HUES64 (cell line): ENCODE measurements around the gene TOP1.

ENCODE experiments used
- H3K27ac ChIP-seq: 2 replicates; pipeline ENCODE4 v1.7.0; 2013; ENCODE audit warnings: low read depth, low read length, inconsistent platforms
- H3K27me3 ChIP-seq: 2 replicates; pipeline ENCODE4 v1.6.1; 2013; ENCODE audit warnings: mild to moderate bottlenecking, low read length; ENCODE audit not compliant: insufficient read depth
- H3K36me3 ChIP-seq: 2 replicates; pipeline ENCODE4 v1.6.1; 2013; ENCODE audit warnings: mild to moderate bottlenecking, low read length; ENCODE audit not compliant: insufficient read depth
- H3K4me1 ChIP-seq: 2 replicates; pipeline ENCODE4 v1.6.1; 2013; ENCODE audit warnings: mild to moderate bottlenecking, low read length, moderate library complexity; ENCODE audit not compliant: insufficient read depth
- H3K4me3 ChIP-seq: 2 replicates; pipeline ENCODE4 v1.5.1; 2013; ENCODE audit warnings: mild to moderate bottlenecking, low read length, moderate library complexity
- H3K9ac ChIP-seq: 2 replicates; pipeline ENCODE4 v1.6.1; 2013; ENCODE audit warnings: mild to moderate bottlenecking, low read depth, low read length
- H3K9me3 ChIP-seq: 2 replicates; pipeline ENCODE4 v1.6.1; 2013; ENCODE audit warnings: low read depth, low read length; ENCODE audit not compliant: insufficient read depth
- WGBS: fragments of 150-250, 120-280 bp; methylation state at CpG from one replicate; pipeline ENCODE4 v1.1.7; 2013; ENCODE audit warnings: missing lambda C conversion rate; 5-methylcytosine and 5-hydroxymethylcytosine counted together

The TOP1 gene

DNA sequence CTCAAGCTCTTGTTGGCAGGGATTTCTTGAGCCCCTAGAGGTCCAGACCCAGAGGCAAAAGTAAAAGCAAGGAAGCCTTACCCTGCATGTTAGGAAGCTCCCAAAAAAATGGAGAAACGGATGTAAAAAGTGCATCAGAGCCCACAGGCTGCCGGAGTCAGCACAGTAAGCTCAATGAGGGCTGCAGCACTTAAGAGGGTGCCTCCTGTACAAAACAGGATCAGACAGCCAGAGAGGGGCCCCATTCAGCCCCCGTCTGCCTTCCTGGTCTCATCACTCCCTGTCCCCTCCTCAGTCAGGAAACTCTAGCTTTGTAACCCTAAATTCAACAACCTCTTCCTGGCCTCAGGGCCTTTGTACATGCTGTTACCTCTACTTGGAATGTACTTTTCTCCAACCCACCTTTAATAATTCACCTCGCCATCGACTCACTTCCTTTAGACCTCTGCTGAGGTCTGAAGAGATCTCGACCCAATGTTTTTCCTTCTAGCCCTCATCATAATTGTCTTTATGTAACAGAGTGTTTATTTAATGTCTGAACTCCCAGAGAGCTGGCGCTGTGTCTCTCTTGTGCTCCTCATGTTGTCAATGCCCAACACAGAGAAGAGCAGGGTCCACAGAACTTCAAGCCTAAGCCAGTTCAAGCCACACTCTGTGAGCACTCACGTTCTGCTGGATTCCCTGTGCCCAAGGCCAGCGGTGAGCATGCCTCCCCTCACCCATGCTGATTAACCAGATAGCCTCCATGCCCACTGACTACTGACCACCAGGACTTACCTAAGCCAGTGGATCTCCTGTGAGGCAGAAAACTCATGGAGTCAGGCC lies 106.0 kb downstream of the TOP1 start:
- WGBS = 89% methylated on average over 9 of the region's 9 CpGs
- Histone ChIP-seq H3K9me3 (no peaks in the 10 kb centered on the region), H3K36me3 (peaks cover 6% of the 10 kb centered on the region; the same call in 1 of the 2 replicates), H3K9ac (no peak overlapping the region), H3K4me3 (no peak overlapping the region), H3K4me1 (peaks cover 24% of the 10 kb centered on the region), H3K27ac (no peak overlapping the region), H3K27me3 (peaks cover 11% of the 10 kb centered on the region)

DNA sequence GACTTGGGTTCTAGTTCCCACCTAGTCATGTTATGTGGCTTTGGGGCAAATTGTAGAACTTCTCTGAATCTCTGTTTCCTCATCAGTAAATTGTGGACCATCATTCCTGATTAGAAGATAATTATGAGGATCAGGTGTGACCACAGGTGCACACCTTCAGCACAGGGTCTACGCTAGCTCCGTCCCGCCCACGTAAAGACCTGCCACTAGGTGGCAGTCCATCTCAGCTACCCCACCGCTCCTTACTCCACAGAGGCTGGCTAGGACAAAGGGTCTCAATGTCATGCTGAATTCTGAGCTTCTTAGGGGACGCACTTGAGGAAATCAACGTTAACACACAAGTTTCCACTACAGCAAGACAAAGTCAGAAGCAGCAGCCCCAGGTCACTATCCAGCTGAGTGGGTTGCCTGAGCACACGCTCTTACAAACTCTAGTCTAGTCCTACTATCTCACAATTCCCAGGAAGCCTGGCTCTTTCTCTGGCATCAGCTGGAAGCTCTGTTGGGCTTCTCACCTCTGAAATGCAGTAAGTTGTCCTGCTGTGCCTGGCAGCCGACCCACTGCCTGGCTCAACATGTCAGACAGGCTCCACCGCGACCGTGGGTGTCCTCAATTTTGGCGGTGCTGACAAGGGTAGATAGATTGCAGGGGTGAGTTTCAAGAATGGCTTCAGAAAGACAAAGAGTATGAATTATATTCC lies 106.7 kb downstream of the TOP1 start:
- 32% methylated on average over 13 of the region's 13 CpGs for WGBS
- Histone ChIP-seq H3K27me3 (peaks cover 11% of the 10 kb centered on the region), H3K27ac (no peak overlapping the region; the same call in 1 of the 2 replicates), H3K9me3 (no peaks in the 10 kb centered on the region), H3K4me3 (0 out of 2 replicates have a peak overlapping the region, but pooled peaks have one; percentile 21), H3K36me3 (peaks cover 9% of the 10 kb centered on the region; the same call in 1 of the 2 replicates), H3K4me1 (peaks cover 32% of the 10 kb centered on the region), H3K9ac (no peak overlapping the region)

DNA sequence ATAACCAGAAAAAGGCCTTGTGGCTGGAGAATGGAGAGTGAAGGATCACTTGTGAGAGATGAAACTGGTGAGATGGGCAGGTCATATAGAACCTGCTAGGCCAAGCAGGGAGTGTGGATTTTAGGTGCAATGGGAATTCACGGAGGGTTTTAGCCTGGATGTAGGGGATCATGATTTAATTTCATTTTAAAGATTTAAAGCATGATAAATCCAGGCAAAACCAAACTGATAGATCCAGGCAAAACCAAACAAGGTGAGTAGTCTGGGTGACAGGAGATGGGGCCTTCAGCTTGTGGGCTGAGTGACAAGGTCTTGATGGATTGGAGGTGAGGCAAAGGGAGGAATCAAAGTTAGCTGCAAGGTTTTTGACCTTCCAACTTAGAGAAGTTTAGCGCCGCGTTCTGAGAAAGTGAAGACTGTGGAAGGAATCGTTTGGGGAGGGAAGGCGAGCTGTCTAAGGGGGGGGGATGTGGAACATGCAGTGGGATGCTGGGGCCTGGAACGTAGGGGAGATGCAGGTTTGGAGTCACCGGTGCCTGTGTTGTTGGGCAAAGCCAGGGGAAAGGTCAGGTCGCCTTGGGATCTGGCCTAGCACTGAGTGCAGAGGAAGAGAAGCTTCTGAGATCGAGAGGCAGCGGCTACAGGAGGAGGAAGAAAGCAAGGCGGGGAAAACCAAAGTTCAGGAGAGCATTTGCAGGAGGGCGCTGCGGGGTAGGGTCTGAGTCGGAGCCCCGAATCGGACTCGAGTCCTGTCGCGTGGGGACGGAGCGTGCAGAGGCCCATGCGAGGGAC lies 107.5 kb downstream of the TOP1 start:
- Histone ChIP-seq H3K9me3 (no peaks in the 10 kb centered on the region), H3K9ac (peak overlapping the region; percentile 98), H3K4me1 (peaks cover 39% of the 10 kb centered on the region), H3K36me3 (peaks cover 11% of the 10 kb centered on the region; the same call in 1 of the 2 replicates), H3K27ac (peak overlapping the region; percentile 37; the same call in 1 of the 2 replicates), H3K4me3 (peak overlapping the region; percentile 94), H3K27me3 (peaks cover 11% of the 10 kb centered on the region)
- 39% methylated on average over 23 of the region's 23 CpGs for WGBS

DNA sequence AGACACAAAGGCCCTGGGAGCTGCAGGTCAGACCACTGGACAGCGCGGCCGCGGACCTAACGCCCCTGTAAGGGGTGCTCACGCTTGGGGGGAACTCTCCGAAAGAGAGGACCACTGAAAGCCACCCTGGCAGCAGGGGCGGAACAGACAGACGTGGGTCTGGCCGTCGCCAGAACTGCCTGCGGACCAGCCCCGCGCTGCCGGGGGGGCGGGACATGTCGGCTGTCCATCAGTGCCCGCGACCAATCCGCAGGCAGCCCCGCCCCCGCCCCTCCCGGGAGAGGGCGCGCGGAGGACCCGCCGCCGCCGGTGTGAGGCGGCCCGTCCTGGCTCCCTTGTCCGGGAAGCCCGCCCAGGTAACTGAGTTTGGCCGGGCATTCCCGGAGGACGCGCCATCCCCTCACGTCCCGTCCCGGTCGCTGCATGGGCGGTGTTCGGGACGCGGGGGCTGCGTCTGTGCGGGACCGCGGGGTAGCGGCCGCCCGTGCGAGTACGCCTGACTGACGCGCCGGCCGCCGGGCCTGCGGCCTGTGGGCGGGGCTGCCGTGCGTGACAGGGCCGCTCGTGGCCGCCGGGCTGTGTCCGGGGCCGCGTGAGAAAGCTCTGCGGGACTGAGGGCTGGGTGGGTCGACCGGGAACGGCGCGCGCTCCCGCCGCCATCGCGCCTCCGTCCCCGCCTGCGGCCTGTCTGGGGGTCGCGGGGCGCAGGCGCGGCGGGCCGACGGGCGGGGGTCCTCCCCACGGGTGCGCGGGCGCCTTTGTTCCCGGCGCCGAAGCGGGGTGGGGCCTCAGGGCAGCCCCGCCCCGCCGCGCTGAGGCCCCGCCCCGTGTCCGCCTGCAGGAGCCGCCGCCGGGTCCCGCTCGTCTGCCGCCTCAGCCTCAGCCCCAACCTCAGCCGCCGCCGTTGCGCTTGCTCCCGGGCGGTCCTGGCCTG lies 108.3 kb downstream of the TOP1 start, which contains the start of gene PLCG1:
TSS of gene PLCG1 (plus strand) at position 864 of the 934 bp plus-strand sequence. CDS start 99 bp downstream, outside the sequence.
- Histone ChIP-seq H3K9ac (peak within 1 kb of the TSS; percentile 98), H3K4me3 (peak within 1 kb of the TSS; percentile 94), H3K36me3 (peaks cover 14% of the 10 kb centered on the region; the same call in 1 of the 2 replicates), H3K27me3 (peaks cover 11% of the 10 kb centered on the region), H3K27ac (peak within 1 kb of the TSS; percentile 95), H3K4me1 (peaks cover 48% of the 10 kb centered on the region), H3K9me3 (no peaks in the 10 kb centered on the region)
- under 1% methylated on average over 121 of the region's 121 CpGs for WGBS

DNA sequence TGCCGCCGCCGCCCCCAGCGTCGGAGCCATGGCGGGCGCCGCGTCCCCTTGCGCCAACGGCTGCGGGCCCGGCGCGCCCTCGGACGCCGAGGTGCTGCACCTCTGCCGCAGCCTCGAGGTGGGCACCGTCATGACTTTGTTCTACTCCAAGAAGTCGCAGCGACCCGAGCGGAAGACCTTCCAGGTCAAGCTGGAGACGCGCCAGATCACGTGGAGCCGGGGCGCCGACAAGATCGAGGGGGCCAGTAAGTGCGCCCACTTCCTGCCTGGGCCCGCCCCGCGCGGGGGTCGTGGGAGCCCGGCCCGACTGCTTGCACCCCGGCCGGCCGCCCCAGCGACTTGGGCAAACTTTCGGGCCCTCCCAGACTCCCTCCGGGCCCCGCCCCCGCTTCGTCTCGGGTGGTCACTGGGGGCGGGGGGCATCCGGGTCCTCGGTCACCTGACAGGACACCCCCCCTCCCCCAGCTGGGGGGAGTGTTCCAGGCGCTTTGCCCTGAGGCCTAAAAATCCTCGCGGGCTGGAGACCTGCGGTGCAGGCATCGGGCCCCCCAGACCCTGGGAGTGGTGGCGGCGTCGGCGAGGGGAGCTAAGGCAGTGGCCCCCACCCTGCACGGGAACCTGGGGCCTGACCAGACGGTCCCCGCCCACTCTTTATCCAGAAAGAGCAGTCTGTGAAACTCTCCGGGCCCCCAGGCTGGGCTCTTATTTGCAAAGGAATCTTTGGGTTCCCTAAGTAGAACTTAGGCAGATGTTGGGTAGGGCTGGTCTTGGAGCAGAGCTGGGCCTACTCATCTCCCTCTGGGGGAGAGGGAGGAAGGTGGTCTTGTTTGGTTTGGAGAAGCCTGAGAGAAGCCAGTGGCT lies 109.2 kb downstream of the TOP1 start:
- H3K9ac ChIP-seq = peak overlapping the region; percentile 98
- peaks cover 14% of the 10 kb centered on the region; the same call in 1 of the 2 replicates for H3K36me3 ChIP-seq
- peak overlapping the region; percentile 94 for H3K4me3 ChIP-seq
- under 1% methylated on average over 66 of the region's 66 CpGs for WGBS
- peak overlapping the region; percentile 95 for H3K27ac ChIP-seq
- H3K4me1 ChIP-seq = peaks cover 50% of the 10 kb centered on the region
- H3K27me3 ChIP-seq = peaks cover 11% of the 10 kb centered on the region
- H3K9me3 ChIP-seq = no peaks in the 10 kb centered on the region

DNA sequence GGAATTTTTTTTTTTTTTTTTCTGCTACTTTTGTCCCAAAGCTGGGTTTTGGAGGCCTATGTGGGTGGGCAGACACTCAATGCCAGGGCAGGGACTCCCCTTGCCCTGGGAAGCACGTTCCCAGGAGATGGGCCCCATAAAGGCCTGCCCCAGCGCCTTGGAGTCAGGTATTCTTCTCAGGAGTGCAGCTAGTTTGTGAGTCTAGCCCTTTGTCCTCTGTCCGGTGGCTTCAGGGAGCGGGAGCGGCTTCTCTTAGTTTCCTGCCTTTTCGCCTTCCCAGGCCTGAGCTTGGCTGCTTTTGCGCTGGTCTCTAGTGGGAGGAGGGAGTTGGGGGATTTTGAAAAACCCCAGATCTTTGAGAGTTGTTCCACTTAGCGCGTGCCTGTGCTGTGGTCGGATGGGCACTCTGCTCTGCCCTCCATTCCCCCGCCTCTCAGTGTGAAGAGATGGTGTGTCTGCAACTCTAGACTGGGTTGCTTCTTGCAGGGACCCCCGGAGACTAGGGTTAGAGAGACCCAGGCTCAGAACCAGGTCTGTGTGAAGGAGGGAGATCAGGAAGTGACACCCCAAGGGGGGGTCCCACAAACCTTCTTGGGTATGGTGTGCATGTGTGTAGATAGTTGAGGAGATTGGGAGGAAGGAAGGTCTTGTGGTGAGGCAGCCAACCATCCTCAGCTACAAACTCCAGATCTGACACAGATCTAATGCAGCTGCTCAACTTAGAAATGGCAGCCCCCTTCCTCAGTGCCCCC lies 110.0 kb downstream of the TOP1 start:
- WGBS = 23% methylated on average over 12 of the region's 12 CpGs

DNA sequence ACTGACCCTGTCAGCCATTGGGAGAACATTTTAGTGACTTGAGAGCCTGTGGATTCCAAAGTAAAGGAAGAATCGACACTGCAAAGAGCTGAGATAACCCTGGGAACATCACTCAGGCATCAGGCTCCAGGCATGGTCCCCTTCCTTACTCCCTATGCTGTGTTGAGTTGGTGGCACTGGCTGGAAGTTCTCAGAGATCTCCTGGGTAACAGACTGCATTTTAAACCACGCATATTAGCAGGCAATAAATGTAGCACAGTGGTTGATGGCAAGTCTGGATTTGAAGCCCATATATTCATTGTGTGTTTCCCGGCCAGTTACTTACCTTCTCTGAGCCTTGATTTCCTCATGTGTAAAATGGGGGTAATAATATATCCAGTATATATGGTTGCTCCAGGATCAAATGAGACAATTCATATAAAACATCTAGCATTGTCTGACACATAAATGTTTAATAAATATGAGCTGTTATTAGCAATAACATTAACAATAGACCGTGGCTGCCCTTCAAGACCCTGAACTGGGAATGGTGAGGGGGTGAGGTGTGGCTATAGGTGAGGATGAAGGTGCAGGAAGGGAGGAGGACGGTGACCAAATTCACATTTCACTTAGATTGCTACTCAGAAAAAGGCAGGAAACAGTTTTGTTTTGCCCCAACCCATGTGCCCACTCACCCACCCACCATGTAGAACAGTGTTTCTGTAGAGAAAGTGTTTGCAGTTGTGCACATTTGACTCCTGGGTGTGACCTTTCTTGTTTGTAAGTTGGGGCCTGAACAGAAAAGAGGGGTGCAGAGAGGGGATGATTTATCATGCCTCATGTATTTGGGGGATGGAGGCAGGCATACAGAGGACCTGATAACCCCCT lies 110.8 kb downstream of the TOP1 start:
- H3K4me1 ChIP-seq = peaks cover 50% of the 10 kb centered on the region
- H3K9ac ChIP-seq = peak overlapping the region; percentile 98
- no peak overlapping the region for H3K27ac ChIP-seq
- H3K4me3 ChIP-seq = peak overlapping the region; percentile 94
- H3K27me3 ChIP-seq = peaks cover 11% of the 10 kb centered on the region
- H3K36me3 ChIP-seq = peaks cover 20% of the 10 kb centered on the region
- WGBS = 84% methylated on average over 5 of the region's 5 CpGs
- no peaks in the 10 kb centered on the region for H3K9me3 ChIP-seq

More for the DNA sequence above, 110.0 kb downstream of the TOP1 start:
- Histone ChIP-seq H3K4me1 (peaks cover 50% of the 10 kb centered on the region), H3K27me3 (peaks cover 11% of the 10 kb centered on the region), H3K27ac (peak overlapping the region; percentile 95), H3K9me3 (no peaks in the 10 kb centered on the region), H3K9ac (peak overlapping the region; percentile 98), H3K36me3 (peaks cover 14% of the 10 kb centered on the region; the same call in 1 of the 2 replicates), H3K4me3 (peak overlapping the region; percentile 94)

DNA sequence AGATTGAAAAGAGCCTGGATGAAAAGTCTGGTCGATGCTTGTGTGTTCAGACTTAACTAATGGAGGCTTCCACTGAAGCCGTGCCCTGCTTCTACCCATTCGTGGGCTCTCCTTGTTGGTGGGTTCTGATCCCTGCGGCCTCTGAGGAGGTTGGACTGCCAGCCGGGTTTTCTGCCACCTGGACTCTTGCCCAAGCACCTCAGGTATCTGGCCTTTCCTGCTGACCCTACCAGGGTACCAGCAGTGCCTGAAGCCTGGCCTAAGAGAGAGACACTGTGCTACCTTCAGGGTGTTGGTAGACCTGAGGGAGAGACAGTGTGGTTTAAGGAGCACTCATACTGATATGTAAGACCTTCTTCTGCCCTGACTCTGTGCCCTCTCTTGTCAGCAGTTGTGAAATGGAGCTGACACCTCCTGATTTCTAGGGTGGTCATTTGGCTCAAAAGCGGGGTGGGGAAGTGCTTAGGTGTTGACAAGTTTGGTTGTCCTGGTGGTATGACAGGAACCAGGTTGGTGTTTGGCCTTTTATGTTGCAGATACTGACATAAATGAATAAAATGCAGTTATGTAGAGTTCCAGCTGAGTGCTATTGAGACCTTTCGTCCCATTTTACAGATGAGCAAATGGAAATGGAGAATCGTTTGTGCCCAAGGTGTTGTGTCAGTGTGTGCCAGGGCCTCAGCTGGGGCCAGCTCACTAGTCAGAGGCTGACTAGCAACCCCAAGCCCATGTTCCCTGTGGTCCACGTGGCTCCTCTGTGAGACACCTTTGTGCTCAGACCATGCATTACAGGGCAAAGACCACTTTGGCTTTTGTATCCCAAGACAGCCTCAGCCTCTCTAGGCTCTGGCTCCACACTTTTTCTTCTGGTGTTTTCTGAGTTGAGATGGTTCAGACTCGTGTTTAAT lies 111.9 kb downstream of the TOP1 start:
- Histone ChIP-seq H3K9me3 (no peaks in the 10 kb centered on the region), H3K9ac (no peak overlapping the region), H3K4me3 (peak overlapping the region; percentile 18; the same call in 1 of the 2 replicates), H3K36me3 (peaks cover 21% of the 10 kb centered on the region), H3K27me3 (peaks cover 9% of the 10 kb centered on the region), H3K4me1 (peaks cover 47% of the 10 kb centered on the region), H3K27ac (no peak overlapping the region)
- 80% methylated on average over 10 of the region's 10 CpGs for WGBS
